Subcutaneous abdominal adipose tissue (tissue), 5 donors: ENCODE data around the gene TFCP2L1.

ENCODE experiments used
- H3K27ac ChIP-seq: one replicate; pipeline ENCODE4 v1.7.0; 2013; ENCODE audit warnings: low read depth, mild to moderate bottlenecking, inconsistent platforms, low read length, moderate library complexity
- H3K27me3 ChIP-seq, 5 donors: one replicate each; pipeline ENCODE4 v1.7.0; 2013; ENCODE audit warnings: low read length in 5 of 5, inconsistent platforms in 1 of 5; ENCODE audit not compliant: control insufficient read depth in 5 of 5, insufficient read depth in 4 of 5
- H3K36me3 ChIP-seq, 5 donors: one replicate each; pipeline ENCODE4 v1.7.0; 2013; ENCODE audit warnings: low read length in 5 of 5; ENCODE audit not compliant: control insufficient read depth in 5 of 5, insufficient read depth in 5 of 5
- H3K4me1 ChIP-seq, 5 donors: one replicate each; pipeline ENCODE4 v1.7.0; 2013; ENCODE audit warnings: low read length in 5 of 5, mild to moderate bottlenecking in 3 of 5, moderate library complexity in 1 of 5; ENCODE audit not compliant: control insufficient read depth in 5 of 5, insufficient read depth in 5 of 5
- H3K4me3 ChIP-seq, 5 donors: one replicate each; pipeline ENCODE4 v1.7.0; 2013; ENCODE audit warnings: low read length in 5 of 5, low read depth in 1 of 5
- H3K9ac ChIP-seq, 5 donors: one replicate each; pipeline ENCODE4 v1.7.0; 2013; ENCODE audit warnings: low read length in 5 of 5, mild to moderate bottlenecking in 4 of 5, moderate library complexity in 3 of 5
- H3K9me3 ChIP-seq, 5 donors: one replicate each; pipeline ENCODE4 v1.7.0; 2013; ENCODE audit warnings: low read length in 5 of 5; ENCODE audit not compliant: control insufficient read depth in 5 of 5
- donor health status: healthy.
- donor health status: healthy.
- donor health status: healthy.
- donor health status: healthy.
- donor health status: healthy.

TFCP2L1 gene

DNA sequence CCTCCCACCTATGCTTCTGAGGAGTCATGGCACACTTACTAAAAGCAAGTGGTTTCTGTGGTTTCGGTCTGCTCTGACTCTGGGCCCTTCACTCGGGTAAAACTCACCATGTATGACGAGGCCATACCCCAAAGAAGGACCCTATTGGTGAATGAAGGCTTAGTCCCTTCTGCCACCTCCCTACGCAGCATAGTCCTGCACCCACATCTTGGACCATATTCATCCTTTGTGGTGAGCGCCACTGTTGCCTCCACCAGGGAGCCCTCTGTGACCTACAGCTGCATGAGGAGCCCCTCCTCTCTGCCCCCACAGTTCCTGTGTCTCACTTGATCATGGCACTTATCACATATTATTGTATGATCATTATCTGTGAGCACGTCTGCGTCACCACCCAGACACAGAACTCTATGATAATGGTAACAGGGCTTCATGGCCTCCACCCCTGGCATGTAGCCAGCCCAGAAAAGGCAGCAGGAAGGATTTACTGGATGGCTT is 113.3 kb downstream of the TFCP2L1 start:
- Histone ChIP-seq H3K4me1 (no peaks in the 10 kb centered on the region), H3K4me3 (no peak overlapping the region), H3K9me3 (peaks cover 0 to 17% (median 8%) of the 10 kb centered on the region in 5 donors), H3K27me3 (peaks cover 0 to 10% (median 4%) of the 10 kb centered on the region in 5 donors), H3K36me3 (no peaks in the 10 kb centered on the region), H3K27ac (no peak overlapping the region), H3K9ac (no peak overlapping the region)

DNA sequence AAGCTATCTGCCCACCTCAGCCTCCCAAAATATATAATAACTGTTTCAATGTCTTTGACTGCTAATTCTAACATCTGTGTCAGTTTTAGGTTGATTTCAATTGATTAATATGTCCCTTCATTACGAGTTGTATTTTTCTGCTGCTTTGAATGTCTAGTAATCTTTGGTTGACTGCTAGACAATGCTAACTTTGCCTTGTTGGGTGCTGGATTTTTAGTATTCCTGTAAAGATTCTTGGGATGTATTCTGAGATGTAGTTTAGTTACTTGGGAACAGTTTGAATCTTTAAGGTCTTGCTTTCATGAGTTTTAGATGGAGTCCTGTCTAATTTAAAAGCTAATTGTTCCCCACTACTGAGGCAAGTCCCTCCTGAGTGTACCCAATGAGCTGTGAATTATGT is 114.4 kb downstream of the TFCP2L1 start:
- no peaks in the 10 kb centered on the region for H3K4me1 ChIP-seq
- peaks cover 0 to 17% (median 8%) of the 10 kb centered on the region in 5 donors for H3K9me3 ChIP-seq
- peaks cover 0 to 10% (median 4%) of the 10 kb centered on the region in 5 donors for H3K27me3 ChIP-seq
- no peak overlapping the region for H3K27ac ChIP-seq
- no peak overlapping the region for H3K9ac ChIP-seq
- H3K36me3 ChIP-seq, result no peaks in the 10 kb centered on the region
- no peak overlapping the region for H3K4me3 ChIP-seq

DNA sequence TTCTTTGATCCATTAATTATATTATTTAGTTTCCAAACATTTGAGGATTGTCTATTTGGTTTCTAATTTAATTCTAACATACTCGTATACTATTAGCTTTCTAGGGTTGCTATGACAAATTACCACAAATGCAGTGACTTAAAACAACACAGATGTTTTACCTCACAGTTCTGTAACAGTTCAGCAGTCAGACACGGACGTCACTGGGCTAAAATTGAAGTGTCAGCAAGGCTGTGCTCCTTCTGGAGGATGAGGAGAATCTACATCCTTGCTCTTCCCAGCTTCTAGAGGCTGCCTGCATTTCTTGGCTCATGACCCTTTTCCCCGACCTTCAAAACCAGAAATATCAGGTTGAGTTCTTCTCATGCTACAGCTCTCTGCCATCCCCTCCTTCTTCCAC is 117.6 kb downstream of the TFCP2L1 start:
- Histone ChIP-seq H3K36me3 (no peaks in the 10 kb centered on the region), H3K4me3 (no peak overlapping the region), H3K4me1 (no peaks in the 10 kb centered on the region), H3K9me3 (peaks cover 0 to 31% (median 13%) of the 10 kb centered on the region in 5 donors), H3K27ac (no peak overlapping the region), H3K9ac (no peak overlapping the region), H3K27me3 (peaks cover 0 to 6% (median 0%) of the 10 kb centered on the region in 5 donors)
